Activated CD4-positive, alpha-beta T cell treated with anti-CD3 and anti-CD28 coated beads, Interleukin-2, Interleukin-4, amounts not matched to agents 100 ng/mL and 50 ng/mL, durations not matched to agents 16 hours and 8 hours (primary cell): ENCODE data around the gene IFIT3.
A peak's percentile ranks its signal among the peaks of the same experiment; 100 is the strongest.
"Not testable (repeated sequence)": the region's sequence is repeated elsewhere in the genome, so short reads cannot be mapped to it uniquely, and the experiment has no call there.

Source experiments
- DNase-seq: peaks from one replicate; pipeline ENCODE4 v3.0.0-alpha.2; 2020; ENCODE audit warnings: low spot score

The IFIT3 gene

DNA sequence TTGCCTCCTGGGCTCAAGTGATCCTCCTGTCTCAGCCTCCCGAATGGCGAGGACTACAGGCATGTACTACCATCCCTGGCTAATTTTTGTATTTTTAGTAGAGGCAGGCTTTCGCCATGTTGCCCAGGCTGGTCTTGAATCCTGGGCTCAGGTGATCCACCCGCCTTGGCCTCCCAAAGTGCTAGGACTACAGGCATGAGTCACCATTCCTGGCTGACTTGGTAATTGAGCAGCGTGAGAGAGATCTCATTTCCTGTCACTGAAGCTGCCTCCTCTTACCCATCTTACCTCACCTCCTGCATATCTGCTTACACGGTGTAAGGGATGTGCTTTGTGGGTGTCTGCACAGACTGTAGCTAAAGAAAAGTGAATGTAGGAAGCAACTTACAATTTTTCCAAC is 9.7 kb downstream of the IFIT3 start:
- DNase-seq = peak; percentile 60

DNA sequence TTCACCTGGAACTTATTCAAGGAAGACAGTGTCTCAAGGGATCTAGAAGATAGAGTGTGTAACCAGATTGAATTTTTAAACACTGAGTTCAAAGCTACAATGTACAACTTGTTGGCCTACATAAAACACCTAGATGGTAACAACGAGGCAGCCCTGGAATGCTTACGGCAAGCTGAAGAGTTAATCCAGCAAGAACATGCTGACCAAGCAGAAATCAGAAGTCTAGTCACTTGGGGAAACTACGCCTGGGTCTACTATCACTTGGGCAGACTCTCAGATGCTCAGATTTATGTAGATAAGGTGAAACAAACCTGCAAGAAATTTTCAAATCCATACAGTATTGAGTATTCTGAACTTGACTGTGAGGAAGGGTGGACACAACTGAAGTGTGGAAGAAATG is 10.9 kb downstream of the IFIT3 start:
- no peak for DNase-seq

DNA sequence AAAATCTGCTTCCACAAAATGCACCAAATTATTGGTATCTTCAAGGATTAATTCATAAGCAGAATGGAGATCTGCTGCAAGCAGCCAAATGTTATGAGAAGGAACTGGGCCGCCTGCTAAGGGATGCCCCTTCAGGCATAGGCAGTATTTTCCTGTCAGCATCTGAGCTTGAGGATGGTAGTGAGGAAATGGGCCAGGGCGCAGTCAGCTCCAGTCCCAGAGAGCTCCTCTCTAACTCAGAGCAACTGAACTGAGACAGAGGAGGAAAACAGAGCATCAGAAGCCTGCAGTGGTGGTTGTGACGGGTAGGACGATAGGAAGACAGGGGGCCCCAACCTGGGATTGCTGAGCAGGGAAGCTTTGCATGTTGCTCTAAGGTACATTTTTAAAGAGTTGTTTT is 12.1 kb downstream of the IFIT3 start:
- no peak for DNase-seq

DNA sequence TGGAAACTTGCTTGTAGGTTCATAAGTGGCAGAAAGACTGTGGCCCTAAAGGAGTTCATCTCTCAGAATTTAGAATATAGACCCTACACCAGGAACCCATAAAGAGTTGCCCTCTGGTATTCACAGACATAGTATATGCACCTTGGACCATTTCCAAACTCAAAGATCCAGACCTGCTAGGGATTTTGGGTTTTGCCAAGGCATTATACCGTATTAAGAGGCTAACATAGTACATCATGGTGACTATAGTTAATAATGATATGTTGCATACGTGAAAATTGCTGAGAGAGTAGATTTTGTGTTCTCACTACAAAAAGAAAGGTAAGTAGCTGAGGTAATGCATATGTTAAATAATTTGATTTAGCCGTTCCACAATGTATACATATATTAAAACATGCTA is 13.9 kb downstream of the IFIT3 start:
- DNase-seq = no peak

DNA sequence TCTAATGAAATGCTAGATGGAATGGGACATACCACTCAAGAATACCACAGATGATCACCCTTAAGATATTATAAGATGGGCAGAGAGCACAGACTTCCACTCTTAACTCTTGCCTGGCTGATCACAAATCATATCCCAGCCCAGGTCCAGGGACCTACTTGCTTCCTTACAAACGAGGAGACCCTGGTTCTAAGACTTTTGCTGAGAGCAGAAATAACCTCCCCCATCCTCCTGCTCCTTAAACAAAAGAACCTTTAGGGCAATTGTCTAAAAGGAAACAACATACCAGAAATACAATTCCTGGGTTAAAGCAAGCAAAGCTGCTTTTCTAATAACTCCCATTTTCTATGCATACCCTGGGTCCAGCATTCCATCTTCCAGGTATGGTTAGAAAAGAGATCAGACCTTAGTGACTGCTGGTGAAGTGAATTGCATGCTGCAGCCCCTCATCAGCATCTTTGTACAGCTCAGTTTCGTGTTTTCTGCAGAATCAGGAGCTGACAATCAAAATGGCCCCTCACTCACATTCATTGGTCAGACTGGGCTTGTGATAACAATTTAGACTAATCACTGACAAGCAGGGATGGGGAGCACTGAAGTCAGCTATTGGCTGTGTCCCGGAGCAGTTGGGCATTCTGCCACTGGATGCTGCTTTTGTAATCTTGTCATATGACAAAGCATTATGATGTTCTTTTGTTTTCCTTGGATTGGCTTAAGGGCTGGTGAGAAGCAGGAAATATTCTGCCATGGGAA is 14.6 kb downstream of the IFIT3 start:
- DNase-seq = no peak

DNA sequence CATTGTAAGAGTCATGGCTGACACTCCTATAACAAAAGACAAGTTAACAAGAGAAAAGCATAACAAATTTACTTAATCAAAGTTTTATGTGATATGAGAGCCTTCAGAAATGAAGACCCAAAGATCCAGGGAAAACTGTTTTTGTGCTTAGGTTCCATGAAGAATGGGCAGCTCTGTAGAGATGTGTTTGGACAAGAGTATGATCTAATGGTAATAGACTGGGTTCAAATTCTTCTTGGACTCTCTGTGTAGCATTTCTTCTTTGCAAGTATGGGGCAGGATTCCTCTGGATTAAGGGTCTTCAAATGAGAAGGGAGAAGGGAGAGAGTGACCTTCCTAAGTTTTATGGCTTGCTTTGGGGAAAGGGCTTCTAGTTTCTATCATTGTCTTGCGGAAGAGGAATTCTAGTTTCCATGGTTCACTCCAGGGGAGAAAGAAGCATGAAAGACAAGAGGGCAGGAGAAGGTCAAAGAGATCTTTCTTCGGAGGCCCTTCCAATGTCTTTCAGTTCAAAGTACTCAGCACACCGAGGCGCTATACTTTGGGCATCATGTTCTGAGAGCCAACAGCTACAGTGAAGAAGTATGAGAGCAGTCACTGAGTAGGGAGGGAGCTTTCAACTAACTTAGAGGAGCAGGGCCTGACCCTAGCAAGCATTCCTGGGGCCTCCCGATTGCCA is 15.4 kb downstream of the IFIT3 start:
- DNase-seq = no peak

DNA sequence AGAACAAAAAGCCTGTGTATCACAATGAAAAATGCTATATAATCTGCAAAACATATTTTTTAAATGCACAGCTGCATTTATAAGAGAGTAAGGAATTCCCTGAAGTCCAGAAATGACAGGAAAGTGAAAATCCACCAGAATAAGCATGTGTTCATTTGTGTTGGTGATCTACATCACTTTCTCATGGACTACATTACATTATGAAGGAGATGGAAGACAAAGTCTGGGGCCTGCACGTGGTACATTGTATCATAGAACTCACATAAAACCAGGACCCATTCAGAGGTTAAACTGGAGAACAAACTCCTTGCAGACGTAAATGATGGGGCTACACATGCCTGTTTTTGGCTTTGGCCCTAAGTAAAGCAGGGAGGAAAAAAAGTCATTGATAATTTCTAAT is 16.4 kb downstream of the IFIT3 start:
- DNase-seq = no peak

DNA sequence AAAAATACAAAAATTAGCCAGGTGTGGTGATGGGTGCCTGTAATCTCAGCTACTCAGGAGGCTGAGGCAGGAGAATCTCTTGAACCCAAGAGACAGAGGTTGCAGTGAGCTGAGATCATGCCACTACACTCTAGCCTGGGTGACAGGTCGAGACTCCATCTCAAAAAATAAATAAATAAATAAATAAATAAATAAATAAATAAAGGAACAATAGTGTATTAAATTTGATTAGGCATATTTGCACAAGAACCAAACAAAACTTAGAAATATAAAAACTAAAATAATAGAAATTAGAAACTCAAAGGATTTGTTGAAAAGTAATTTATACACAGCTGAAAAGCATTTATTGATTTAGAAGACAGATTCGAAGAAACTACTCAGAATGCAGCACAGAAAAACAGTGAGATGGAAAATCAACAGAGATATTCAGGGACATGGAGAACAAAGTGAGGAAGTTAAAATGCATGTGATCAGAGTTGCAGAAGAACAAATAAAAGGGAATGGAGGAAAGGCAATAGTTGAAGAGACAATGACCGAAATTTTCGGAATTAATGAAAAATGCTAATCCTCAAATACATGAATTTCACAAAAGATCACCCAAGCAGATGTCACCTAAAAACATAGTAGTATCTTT is 17.7 kb downstream of the IFIT3 start:
- no peak for DNase-seq

DNA sequence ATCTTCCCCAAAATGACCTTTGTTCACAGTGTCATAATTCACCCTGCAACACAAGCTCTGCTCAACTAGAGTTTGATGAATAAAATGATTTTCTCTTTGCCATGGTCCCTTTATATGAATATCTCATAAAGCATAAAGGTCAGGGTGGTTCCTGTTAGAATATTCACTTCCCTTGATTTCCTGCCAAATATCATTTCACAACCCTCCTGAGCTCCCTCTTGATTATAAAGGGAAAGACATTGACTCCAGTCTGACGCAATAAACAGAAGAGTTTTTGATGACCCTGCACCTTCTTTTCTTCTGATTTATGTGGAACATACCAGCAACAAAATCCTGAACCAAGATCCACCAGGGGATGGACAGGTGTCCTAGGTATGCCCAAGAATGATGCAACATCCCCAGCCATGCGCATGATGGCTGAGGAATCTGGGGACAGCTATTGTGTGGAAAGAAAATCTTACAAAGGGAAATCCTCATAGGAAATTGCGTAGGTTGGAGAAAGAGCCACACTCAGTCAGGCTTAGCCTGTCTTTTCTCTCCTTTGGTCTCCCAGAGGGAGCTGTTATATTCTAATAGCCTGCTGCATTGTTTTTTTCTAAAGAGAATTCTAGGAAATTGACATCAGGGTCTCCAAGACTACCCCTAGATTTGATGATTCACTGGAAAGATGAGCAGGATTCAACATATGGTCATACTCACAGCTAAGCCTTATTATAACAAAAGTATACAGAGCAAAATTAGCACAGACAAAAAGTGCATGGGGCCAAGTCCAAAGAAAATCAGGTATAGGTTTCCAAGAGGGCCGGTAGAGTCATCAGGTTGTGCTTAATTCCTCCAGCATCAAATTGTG is 18.8 kb downstream of the IFIT3 start:
- no peak for DNase-seq

DNA sequence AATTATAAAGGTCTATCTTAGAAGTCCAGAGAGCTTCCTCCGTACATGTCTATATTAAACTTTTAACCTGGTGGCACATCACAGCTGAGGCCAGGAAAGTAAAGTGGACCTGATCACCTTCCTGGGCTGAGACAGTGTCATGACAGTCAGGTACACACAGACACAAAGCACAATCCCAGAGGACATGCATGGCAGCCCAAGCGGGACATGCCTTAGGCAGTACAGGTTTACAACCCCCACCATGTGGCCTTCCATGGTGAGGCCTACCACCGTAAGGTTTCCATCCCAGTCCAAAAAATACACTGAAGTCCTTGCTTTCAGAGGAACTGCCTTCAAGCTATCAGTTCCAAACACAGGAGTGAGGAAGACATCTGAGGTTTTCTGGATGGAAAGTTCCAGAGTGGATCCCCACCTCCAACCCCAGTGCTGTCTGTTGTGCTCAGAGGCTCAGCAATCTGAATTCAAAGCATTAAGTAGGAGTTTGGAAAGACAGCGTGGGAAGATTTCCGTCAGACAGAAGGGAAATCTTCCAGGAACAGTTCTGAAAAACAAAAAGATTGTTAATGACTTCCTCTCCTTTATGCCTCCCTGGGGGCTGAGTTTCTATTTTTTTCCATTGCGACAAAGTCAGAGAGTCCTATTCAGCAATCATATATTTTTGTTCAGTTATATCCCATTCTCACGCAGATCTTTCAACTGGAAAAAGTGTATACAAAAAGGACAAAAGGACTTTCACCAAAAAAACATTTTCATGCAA is 20.1 kb downstream of the IFIT3 start:
- DNase-seq = no peak

DNA sequence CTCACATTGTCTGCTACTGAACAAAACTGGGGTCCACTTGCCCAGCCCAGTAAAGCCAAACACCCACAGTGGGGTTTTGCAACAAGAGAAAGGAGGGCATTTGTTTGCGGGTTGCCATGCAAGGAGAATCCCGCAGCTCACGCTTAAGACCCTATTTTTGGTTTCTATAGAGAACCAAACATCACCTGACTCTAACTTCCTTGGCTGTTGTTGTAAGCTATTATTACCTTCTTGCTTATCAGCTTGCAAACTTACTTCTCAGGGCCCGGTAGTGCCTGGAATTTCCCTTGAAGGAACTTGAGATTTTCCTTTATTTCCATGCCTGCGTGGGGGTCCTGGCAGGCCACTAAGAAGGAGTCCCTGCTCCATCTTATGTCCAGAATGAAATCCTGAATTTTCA is 20.7 kb downstream of the IFIT3 start:
- no peak for DNase-seq

DNA sequence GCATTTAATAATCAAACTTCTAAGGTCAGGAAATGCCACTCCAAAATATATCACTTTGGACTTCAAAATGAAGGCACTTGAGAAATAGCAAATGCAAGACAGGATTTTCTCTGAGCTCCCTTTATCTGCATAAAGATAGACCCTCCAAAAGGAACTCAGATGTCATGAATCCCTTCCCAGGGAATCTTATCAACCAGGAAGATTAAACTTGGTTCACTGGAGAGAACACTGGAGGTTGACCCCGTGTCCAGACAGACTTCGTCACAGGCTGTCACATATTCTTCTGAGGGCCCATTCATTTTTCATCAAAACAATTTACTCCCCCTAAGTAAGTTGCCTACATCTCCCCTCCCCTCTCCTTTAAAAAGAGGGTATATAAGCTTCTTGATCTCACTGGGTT is 21.2 kb downstream of the IFIT3 start:
- no peak for DNase-seq

DNA sequence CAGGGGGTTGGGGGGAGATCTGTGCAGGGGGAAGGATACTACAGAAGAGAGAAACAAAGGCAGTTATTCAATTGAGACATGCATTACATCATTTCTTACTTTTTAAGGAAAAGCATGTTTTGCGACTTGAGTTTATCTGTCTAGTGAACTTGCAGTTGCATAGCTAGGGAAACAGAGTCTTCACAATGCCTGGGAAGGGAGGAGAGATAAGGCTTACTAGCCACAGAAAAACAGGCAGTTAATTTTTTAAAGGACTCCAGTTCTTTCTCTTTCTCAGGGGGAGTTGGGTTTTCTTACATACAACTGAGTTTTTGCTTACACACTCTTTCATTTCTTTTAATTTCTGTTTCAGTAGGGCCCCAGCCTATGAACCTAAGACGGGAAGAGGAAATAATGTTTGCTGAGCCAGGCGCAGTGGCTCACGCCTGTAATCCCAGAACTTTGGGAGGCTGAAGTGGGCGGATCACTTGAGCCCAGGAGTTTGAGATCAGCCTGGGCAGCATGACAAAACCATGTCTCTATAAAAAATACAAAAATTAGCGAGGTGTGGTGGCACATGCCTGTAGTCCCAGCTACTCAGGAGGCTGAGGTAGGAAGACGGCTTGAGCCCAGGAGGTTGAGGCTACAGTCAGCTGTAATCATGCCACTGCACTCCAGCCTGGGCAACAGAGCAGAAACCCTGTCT is 23.0 kb downstream of the IFIT3 start:
- DNase-seq = not testable (repeated sequence)

DNA sequence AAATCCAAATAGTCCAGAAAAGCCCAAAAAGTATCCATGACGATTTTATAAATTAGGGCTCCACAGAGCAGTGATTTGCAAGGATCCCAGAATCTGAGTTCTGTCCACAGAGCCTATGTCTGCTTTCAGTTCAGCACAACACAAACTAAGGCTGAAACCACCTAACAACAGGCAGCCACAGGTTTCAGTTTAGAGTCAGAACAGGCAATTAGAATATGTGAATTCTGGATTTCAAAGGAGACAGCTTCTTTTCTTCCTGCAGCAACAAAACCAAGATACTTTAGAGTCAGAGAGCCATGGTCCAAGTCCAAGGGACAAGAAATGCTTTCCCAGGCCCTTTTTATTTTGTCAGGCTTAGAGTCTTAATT is 23.6 kb downstream of the IFIT3 start:
- peak; percentile 58 for DNase-seq

DNA sequence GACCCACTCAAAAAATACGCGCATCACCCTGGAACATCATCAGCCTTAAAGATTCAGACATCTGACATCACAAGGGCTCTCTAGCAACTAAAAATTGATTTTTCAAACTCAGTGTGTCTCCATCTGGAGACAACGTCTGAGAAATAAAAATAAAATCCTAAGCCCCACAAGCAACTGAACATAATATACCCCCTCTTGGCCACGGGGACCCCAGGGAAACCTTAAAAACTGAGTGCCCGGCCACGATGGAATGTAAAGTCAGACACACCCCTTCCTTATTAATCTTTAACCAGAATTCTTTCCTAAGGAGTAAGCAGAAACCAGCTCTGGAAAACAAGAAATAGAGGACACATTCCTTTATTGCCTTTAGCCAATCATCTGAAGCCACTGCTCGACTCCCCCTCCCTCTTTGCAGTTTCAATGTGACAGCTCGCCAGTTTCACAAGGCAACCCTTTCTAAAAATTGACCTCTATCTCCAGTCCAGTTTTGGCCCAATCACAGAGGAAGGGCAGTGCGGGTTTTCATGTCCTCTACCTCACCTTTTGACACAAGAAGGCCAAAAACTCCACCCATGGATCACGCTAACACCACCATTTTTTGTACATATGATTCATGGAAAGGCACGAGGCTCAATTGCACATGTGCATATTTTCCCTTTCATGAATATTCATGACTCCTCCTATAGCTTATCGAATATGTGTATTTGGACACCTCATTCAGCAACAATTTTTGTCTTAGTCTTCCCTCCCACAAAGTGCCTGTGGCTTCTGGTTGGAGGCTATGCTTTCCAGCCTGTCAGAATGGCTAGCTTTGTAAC is 24.2 kb downstream of the IFIT3 start:
- no peak for DNase-seq

DNA sequence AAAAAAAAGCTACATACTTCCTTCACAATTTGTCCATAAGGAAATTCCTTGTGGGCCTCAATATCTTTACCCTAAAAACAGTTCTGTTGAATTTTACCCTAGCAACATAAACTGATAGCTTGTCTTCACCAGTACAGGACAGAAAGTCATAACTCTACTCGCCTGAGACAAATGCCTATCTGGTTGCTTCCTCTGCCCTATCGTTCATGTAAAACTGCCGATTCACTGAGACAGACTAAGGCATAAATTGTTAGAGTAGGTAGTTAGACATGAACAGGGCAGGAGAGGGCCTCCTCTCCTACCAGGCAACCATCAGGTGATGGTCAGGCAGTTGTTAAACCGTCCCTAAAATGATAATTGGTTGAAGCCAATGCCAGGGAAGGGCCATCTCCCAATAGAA is 25.0 kb downstream of the IFIT3 start:
- DNase-seq = no peak

DNA sequence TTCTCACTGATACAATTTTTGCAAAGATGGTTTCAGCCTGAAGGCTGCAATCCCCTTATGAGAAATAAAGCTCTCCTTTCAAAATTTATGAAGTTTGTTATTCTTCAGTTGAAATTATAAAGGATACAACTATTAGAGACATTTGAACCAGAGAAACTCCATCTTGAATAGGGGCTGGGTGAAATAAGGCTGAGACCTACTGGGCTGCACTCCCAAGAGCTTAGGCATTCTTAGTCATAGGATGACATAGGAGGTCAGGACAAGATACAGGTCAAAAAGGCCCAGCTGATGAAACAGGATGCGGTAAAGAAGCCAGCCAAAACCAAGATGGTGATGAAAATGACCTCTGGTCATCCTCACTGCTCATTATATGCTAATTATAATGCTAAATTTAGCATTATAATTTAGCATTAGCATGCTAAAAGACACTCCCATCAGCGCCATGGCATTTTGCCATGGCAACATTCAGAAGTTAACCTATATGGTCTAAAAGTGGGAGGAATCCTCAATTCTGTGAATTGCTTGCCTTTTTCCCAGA is 27.7 kb downstream of the IFIT3 start:
- no peak for DNase-seq

DNA sequence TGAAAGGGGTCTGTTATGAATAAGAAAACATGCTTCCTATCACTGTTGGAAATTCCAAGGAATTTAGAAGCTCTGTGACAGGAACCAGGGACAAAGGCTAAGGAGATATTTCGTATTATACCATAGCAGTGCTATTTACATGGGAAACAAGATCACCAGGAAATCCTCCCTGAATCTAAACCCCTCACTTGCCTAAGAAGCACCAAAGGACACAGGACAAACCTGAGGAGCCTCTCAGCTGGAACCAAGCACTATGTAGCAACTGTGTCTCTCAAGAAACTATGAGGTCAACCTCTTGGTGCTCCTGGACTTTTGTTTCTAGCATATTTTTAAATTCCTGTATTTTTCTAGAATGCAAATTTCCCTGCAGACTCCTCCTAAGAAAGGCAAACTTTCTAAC is 29.3 kb downstream of the IFIT3 start:
- DNase-seq = no peak

DNA sequence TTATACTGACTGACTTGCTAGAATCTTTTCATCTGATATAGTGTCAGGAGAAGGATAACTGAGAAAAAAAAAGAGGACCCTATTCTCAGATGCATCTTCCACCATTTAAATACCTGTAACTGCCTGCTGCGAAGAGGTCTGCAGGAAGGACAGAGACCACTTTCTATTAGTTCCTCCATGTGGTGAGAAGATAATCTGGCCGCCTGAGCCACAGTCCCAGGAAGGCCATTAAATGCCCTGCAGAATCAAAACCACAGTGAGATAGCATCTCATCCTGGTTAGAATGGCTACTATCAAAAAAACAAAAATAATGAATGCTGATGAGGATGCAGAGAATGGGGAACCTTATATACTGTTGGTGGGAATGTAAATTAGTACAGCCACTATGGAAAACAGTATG is 30.2 kb downstream of the IFIT3 start:
- no peak for DNase-seq

DNA sequence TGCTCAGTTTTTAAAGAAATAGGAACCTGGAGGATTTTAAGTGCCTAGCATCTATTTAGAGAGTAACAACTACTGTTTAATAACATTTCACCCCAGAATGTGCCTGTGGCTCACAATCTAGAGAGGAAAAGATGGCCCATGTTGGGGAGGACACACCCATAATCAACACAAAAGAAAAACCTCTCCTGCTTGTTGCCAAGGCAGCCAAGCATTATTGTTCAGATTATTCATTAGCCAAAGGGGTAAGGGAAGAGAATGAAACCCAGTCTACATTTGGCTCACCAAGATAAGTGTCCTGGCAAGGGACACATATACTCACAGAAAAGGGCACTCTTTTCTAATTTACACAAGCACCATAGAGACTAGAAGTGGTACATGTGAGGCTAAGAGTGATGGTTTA is 32.4 kb downstream of the IFIT3 start:
- DNase-seq = no peak
